HepG2 (cell line): Measurements from ENCODE around the gene RUSC1. TPM values are rescaled to one million over a fixed set of nuclear protein-coding genes. Genes with fewer than 3 reads are reported as not detected.

Experiments
- AFF4 ChIP-seq: sonication (generic); formaldehyde crosslinking; IDR thresholded peaks from 2 replicates; pipeline ENCODE4 v1.4.0; 2020; ENCODE audit warnings: missing genetic modification reagents
- BRD4 ChIP-seq: sonication (generic); formaldehyde crosslinking; IDR thresholded peaks from 2 replicates; pipeline ENCODE4 v1.4.0; 2020; ENCODE audit warnings: missing genetic modification reagents
- CENPBD1 ChIP-seq: sonication (generic); formaldehyde crosslinking; IDR thresholded peaks from 2 replicates; pipeline ENCODE4 v1.8.0; 2022; ENCODE audit warnings: missing genetic modification reagents, low read depth, mild to moderate bottlenecking, borderline replicate concordance
- HDAC2 ChIP-seq: sonication (generic); formaldehyde crosslinking; IDR thresholded peaks from 2 replicates; pipeline ENCODE4 v1.4.0; 2020; ENCODE audit warnings: missing genetic modification reagents
- MED1 ChIP-seq: sonication (generic); formaldehyde crosslinking; IDR thresholded peaks from 2 replicates; pipeline ENCODE4 v1.4.0; 2020; ENCODE audit warnings: missing genetic modification reagents
- MEF2D ChIP-seq: sonication (generic); formaldehyde crosslinking; IDR thresholded peaks from 2 replicates; pipeline ENCODE4 v1.5.1; 2020; ENCODE audit warnings: mild to moderate bottlenecking, missing genetic modification reagents
- PATZ1 ChIP-seq: sonication (generic); formaldehyde crosslinking; IDR thresholded peaks from 2 replicates; pipeline ENCODE4 v1.4.0; 2020; ENCODE audit warnings: missing genetic modification reagents
- RXRA ChIP-seq: sonication (generic); formaldehyde crosslinking; IDR thresholded peaks from 2 replicates; pipeline ENCODE4 v1.5.1; 2020; ENCODE audit warnings: missing genetic modification reagents
- SATB2 ChIP-seq: sonication (generic); formaldehyde crosslinking; IDR thresholded peaks from 2 replicates; pipeline ENCODE4 v1.5.0; 2020; ENCODE audit warnings: missing genetic modification reagents
- ZBTB14 ChIP-seq: sonication (generic); formaldehyde crosslinking; IDR thresholded peaks from 2 replicates; pipeline ENCODE4 v1.4.0; 2020; ENCODE audit warnings: missing genetic modification reagents
- ZBTB21 ChIP-seq: sonication (generic); formaldehyde crosslinking; IDR thresholded peaks from 2 replicates; pipeline ENCODE4 v1.4.0; 2020; ENCODE audit warnings: missing genetic modification reagents
- ZNF282 ChIP-seq: fragments of 450-650 bp; IDR thresholded peaks from 2 replicates; pipeline ENCODE4 v1.6.1; 2018; ENCODE audit not compliant: partially characterized antibody
- ZNF414 ChIP-seq: sonication (generic); formaldehyde crosslinking; IDR thresholded peaks from 2 replicates; pipeline ENCODE4 v1.5.0; 2020; ENCODE audit warnings: missing genetic modification reagents
- ZNF510 ChIP-seq: sonication (generic); formaldehyde crosslinking; IDR thresholded peaks from 2 replicates; pipeline ENCODE4 v1.4.0; 2020; ENCODE audit warnings: low read depth, mild to moderate bottlenecking, missing genetic modification reagents
- ZNF597 ChIP-seq: sonication (generic); formaldehyde crosslinking; IDR thresholded peaks from 2 replicates; pipeline ENCODE4 v1.5.0; 2020; ENCODE audit warnings: missing genetic modification reagents
- polyA plus RNA-seq, 8 experiments: library from polyadenylated mRNA; depleted of rRNA in 3 of 8; stranded (reverse) in 7 of 8; unstranded in 1 of 8; fragments of >200 nt; fragmentation: Illumina TruSeq in 4 of 8; extraction: Trizol in 4 of 8; gene quantifications; 2 replicates each; pipeline versions ENCODE4 v1.2.1 to v1.2.3, GENCODE V29; 2011 to 2016; ENCODE audit warnings: low read depth in 4 of 8, missing spikeins in 1 of 8, mixed read lengths in 1 of 8; ENCODE audit not compliant: insufficient read depth in 1 of 8
- total RNA-seq, 5 experiments: library from RNA; depleted of rRNA; stranded (reverse); fragments of >200 nt; fragmentation: Illumina TruSeq; extraction: Trizol; gene quantifications; 2 replicates each; pipeline ENCODE4 v1.2.3, GENCODE V29; 2016; ENCODE audit warnings: low read depth in 1 of 5

RUSC1 gene
- total and polyA plus RNA-seq, 2 of the 13 experiments (the other 11 are each of a cell fraction or from before 2014, with no cell fraction given), result 18.7 to 20.4 TPM

- TF ChIP-seq ZNF597 (no peak), ZNF414 (CRISPR knock-in tag) (no peak), PATZ1 (CRISPR knock-in tag) (peak; percentile 94), BRD4 (CRISPR knock-in tag) (no peak), AFF4 (no peak), SATB2 (CRISPR knock-in tag) (no peak), CENPBD1 (CRISPR knock-in tag) (no peak), HDAC2 (no peak), ZNF510 (CRISPR knock-in tag) (no peak), ZNF282 (no peak), MED1 (peak; percentile 41; the same call in 1 of the 2 replicates), MEF2D (CRISPR knock-in tag) (0 out of 2 replicates have a peak, but pooled peaks have one; percentile 39), RXRA (CRISPR knock-in tag) (peak; percentile 24; the same call in 1 of the 2 replicates), ZBTB14 (CRISPR knock-in tag) (no peak), ZBTB21 (no peak)
These were observed 34.1 kb upstream of the RUSC1 start (continued) for GRCh38 chr1:155286544-155286943.
